MM.1S (cell line): ENCODE data around the gene CCL19.

Experiments
- CTCF ChIP-seq: fragments of 300-600 bp; sonication (generic); IDR thresholded peaks from 2 replicates; pipeline ENCODE4 v1.5.1; 2016; ENCODE audit warnings: antibody characterized with exemption, low read length, mixed read lengths
- EZH2 ChIP-seq: fragments of 300-600 bp; sonication (generic); optimal IDR thresholded peaks from 2 replicates; pipeline ENCODE3; 2017; ENCODE audit warnings: low read depth, mild to moderate bottlenecking, antibody characterized with exemption, low read length, mixed read lengths
- EZH2phosphoT487 ChIP-seq: fragments of 300-600 bp; sonication (generic); IDR thresholded peaks from 2 replicates; pipeline ENCODE4 v1.6.1; 2018; ENCODE audit warnings: antibody characterized with exemption, low read length

- TF ChIP-seq CTCF (no peak), EZH2 (no peak), EZH2phosphoT487 (no peak)
Observed at GRCh38 chr9:34652602-34653000, 38.5 kb downstream of the CCL19 start.
